ENCODE measurements around the gene F13A1.

Gene F13A1

GRCh38 chr6:6346427-6347023, 26.1 kb upstream of the F13A1 start:
- Histone ChIP-seq H3K36me3 (ENCODE audit: control insufficient read depth in 2 of 2, insufficient read depth in 1 of 2, low read length in 2 of 2) (no peaks in the 10 kb centered on the region), H3K4me1 (ENCODE audit: control insufficient read depth, insufficient read depth, low read length) (no peaks in the 10 kb centered on the region), H3K4me3 (ENCODE audit: low read depth, low read length) (no peak overlapping the region), H3K9me3 (ENCODE audit: control insufficient read depth, insufficient read depth, low read depth, low read length) (no peaks in the 10 kb centered on the region; the same call in 1 of the 2 replicates), H3K27ac (ENCODE audit: extremely low read depth, low read depth, low read length) (no peak overlapping the region)
- CTCF ChIA-PET = interaction anchor here (0.6 to 0.8 kb wide), 3 partner anchors 148 to 740 kb away, joined by 3 read pairs; no protein-coding TSS in a partner anchor
- TF ChIP-seq ZNF423 (tag by site-specific recombination; IDR thresholded peaks at IDR 0.05) (no peak), HOXA7 (CRISPR knock-in tag; IDR thresholded peaks at IDR 0.05; ENCODE audit: borderline replicate concordance) (no peak), ZNF221 (tag by site-specific recombination; IDR thresholded peaks at IDR 0.05; ENCODE audit: borderline replicate concordance) (no peak), ZNF169 (tag by site-specific recombination; IDR thresholded peaks at IDR 0.05) (no peak)
- POLR2A ChIA-PET = no interaction called here

DNA sequence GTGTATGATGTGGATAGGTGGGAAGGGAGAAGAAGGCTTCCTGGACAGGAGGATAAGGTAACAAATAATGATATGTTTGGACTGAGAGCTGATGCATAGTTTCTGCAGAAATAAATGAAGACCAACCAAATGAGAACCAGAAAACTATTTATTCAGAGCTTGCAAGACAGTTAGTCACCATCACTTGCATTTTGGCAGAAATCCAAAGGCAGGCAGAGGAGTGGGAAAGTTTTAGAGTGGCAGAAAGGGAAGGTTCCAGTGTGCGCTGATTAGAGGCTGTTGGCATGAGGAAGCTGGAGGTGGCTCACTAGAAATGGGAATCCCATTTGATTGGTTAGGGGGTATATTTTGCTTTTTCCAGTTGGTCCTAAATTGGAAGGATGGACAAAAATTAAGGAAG, 13.0 kb upstream of the F13A1 start:
- H3K4me3 ChIP-seq (ENCODE audit: low read depth, low read length) = no peak overlapping the region
- H3K36me3 ChIP-seq (ENCODE audit: control insufficient read depth in 2 of 2, insufficient read depth in 1 of 2, low read length in 2 of 2) = no peaks in the 10 kb centered on the region
- H3K4me1 ChIP-seq (ENCODE audit: control insufficient read depth, insufficient read depth, low read length) = no peaks in the 10 kb centered on the region
- no peaks in the 10 kb centered on the region for H3K9me3 ChIP-seq (ENCODE audit: control insufficient read depth, insufficient read depth, low read depth, low read length)
- ChIA-PET CTCF (interaction anchor here (0.6 kb wide), 1 partner anchor 18 kb away, joined by 3 read pairs; no protein-coding TSS in a partner anchor), POLR2A (interaction anchor here (0.5 kb wide), 1 partner anchor 71 kb away, joined by 4 read pairs; no protein-coding TSS in a partner anchor)
- no peak for TF ChIP-seq GFI1B (tag by site-specific recombination; IDR thresholded peaks at IDR 0.05)
- TF ChIP-seq ZNF211 (tag by site-specific recombination; IDR thresholded peaks at IDR 0.05; ENCODE audit: low read depth) = no peak
- TF ChIP-seq ZNF843 (tag by site-specific recombination; IDR thresholded peaks at IDR 0.05) = no peak
- no peak for TF ChIP-seq ZBTB7A (tag by site-specific recombination; IDR thresholded peaks at IDR 0.05; ENCODE audit: low read depth)
- no peak for TF ChIP-seq ZNF530 (tag by site-specific recombination; IDR thresholded peaks at IDR 0.05; ENCODE audit: low read depth)
- no peak overlapping the region for H3K27ac ChIP-seq (ENCODE audit: extremely low read depth, low read depth, low read length)

DNA sequence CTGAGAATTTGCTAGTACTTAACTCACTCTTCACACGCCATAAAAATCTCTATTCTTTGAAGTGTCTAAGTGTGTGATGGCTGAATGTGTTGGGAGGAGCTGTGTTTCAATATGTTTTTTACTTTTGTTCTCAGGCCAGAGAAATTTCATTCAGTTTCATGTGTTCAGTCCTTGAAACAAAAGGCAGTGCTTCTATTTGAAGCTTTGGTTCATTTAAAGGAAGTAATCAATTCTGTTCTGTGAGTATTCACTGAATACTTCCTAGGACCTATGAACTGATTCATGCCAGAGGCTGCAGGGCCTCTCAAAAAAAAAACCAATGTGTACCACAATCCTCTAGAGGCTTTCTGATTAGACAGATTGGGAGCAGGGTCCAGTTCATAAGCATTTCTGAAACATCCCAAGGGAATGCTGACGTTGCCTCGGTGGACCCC, 12.4 kb upstream of the F13A1 start:
- Histone ChIP-seq H3K27ac (ENCODE audit: extremely low read depth, low read depth, low read length) (no peak overlapping the region), H3K4me3 (ENCODE audit: low read depth, low read length) (no peak overlapping the region), H3K36me3 (ENCODE audit: control insufficient read depth in 2 of 2, insufficient read depth in 1 of 2, low read length in 2 of 2) (no peaks in the 10 kb centered on the region), H3K9me3 (ENCODE audit: control insufficient read depth, insufficient read depth, low read depth, low read length) (no peaks in the 10 kb centered on the region), H3K4me1 (ENCODE audit: control insufficient read depth, insufficient read depth, low read length) (no peaks in the 10 kb centered on the region)
- CTCF ChIA-PET = interaction anchor here (0.6 kb wide), 2 partner anchors 160 to 215 kb away, joined by 3 to 5 read pairs; no protein-coding TSS in a partner anchor
- TF ChIP-seq ZNF623 (tag by site-specific recombination; IDR thresholded peaks at IDR 0.05) = no peak
- TF ChIP-seq, protein P1, sequence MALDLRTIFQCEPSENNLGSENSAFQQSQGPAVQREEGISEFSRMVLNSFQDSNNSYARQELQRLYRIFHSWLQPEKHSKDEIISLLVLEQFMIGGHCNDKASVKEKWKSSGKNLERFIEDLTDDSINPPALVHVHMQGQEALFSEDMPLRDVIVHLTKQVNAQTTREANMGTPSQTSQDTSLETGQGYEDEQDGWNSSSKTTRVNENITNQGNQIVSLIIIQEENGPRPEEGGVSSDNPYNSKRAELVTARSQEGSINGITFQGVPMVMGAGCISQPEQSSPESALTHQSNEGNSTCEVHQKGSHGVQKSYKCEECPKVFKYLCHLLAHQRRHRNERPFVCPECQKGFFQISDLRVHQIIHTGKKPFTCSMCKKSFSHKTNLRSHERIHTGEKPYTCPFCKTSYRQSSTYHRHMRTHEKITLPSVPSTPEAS (tag by site-specific recombination; IDR thresholded peaks at IDR 0.05) = no peak
- POLR2A ChIA-PET = no interaction called here

DNA sequence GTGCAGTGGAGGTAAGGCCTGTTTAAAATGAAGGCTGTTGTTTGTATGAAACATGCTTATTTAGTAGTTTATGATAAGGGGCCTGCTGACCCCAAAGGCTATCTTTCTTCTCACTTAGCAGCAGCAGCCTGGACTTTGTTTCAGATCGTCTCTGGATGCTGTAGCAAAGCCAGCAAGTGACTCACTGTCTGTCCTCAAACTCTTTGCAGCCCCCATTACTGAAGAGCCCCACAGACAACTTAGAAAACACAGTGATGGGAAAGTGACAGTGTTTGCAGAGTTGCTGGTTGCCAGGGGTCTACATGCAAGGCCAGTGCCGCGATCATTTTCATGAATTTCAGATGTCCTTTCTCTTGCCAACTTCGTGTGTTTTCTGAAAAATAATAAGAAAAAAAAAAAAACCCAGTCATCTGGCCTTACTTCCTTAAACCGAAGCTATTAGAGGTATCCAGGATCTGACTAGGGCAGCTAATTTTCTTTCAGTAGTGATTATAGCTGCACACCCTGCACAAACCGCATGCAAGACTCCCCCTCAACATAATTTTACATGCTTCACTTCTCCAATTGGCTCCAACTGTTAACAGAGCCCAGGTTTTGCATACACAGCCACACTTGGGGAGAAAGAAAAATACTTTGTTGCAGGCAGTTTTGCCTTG, 11.6 kb upstream of the F13A1 start:
- Histone ChIP-seq H3K36me3 (ENCODE audit: control insufficient read depth in 2 of 2, insufficient read depth in 1 of 2, low read length in 2 of 2) (no peaks in the 10 kb centered on the region), H3K4me3 (ENCODE audit: low read depth, low read length) (no peak overlapping the region), H3K9me3 (ENCODE audit: control insufficient read depth, insufficient read depth, low read depth, low read length) (no peaks in the 10 kb centered on the region), H3K4me1 (ENCODE audit: control insufficient read depth, insufficient read depth, low read length) (no peaks in the 10 kb centered on the region), H3K27ac (ENCODE audit: extremely low read depth, low read depth, low read length) (no peak overlapping the region)
- POLR2A ChIA-PET = no interaction called here
- CTCF ChIA-PET = interaction anchor here (0.6 kb wide), 1 partner anchor 160 kb away, joined by 5 read pairs; no protein-coding TSS in a partner anchor
- TF ChIP-seq ZNF354C (tag by site-specific recombination; IDR thresholded peaks at IDR 0.05; ENCODE audit: borderline replicate concordance, low read depth) = no peak
- TF ChIP-seq ZNF529 (tag by site-specific recombination; IDR thresholded peaks at IDR 0.05; ENCODE audit: insufficient replicate concordance) = no peak
- no peak for TF ChIP-seq HOXA7 (CRISPR knock-in tag; IDR thresholded peaks at IDR 0.05; ENCODE audit: borderline replicate concordance)
- TF ChIP-seq ZNF544 (tag by site-specific recombination; IDR thresholded peaks at IDR 0.05) = no peak
- no peak for TF ChIP-seq ZNF155 (tag by site-specific recombination; IDR thresholded peaks at IDR 0.05)
- no peak for TF ChIP-seq ZFP3 (tag by site-specific recombination; IDR thresholded peaks at IDR 0.05; ENCODE audit: low read depth)
- TF ChIP-seq PRDM4 (tag by site-specific recombination; IDR thresholded peaks at IDR 0.05) = no peak
- no peak for TF ChIP-seq AEBP2 (tag by site-specific recombination; IDR thresholded peaks at IDR 0.05; ENCODE audit: borderline replicate concordance)
- TF ChIP-seq ZNF561 (tag by site-specific recombination; IDR thresholded peaks at IDR 0.05; ENCODE audit: borderline replicate concordance) = no peak
- no peak for TF ChIP-seq ZNF138 (tag by site-specific recombination; IDR thresholded peaks at IDR 0.05; ENCODE audit: borderline replicate concordance)
- TF ChIP-seq ZXDB (tag by site-specific recombination; IDR thresholded peaks at IDR 0.05) = no peak
- no peak for TF ChIP-seq ZNF48 (tag by site-specific recombination; IDR thresholded peaks at IDR 0.05)
